HG03025 (cell line): ENCODE measurements around the gene CDH3.
A peak's percentile ranks its signal among the peaks of the same experiment; 100 is the strongest.
"Not testable (repeated sequence)": the region's sequence is repeated elsewhere in the genome, so short reads cannot be mapped to it uniquely, and the experiment has no call there.

Experiments used
- ATAC-seq: cut with Tn5 transposase; IDR thresholded peaks from one replicate; pipeline ENCODE4 v1.9.1; 2021; ENCODE audit warnings: mild to moderate bottlenecking, moderate library complexity; ENCODE audit not compliant: unreplicated experiment, low FRiP score

Gene CDH3

GRCh38 chr16:68698091-68698490 is 53.0 kb downstream of the CDH3 start:
- no peak for ATAC-seq

- no peak for ATAC-seq
Measured at GRCh38 chr16:68700120-68700519, 55.0 kb downstream of the CDH3 start.

- no peak for ATAC-seq
Measured at GRCh38 chr16:68700831-68701230, 55.7 kb downstream of the CDH3 start.

GRCh38 chr16:68704232-68704867 is 59.2 kb downstream of the CDH3 start:
- ATAC-seq, result no peak

GRCh38 chr16:68707340-68708152 is 62.4 kb downstream of the CDH3 start:
- ATAC-seq, result no peak

GRCh38 chr16:68710211-68710610 is 65.1 kb downstream of the CDH3 start:
- ATAC-seq, result no peak

- ATAC-seq, result no peak
Measured at GRCh38 chr16:68711421-68712139, 66.5 kb downstream of the CDH3 start.

- no peak for ATAC-seq
Measured at GRCh38 chr16:68713361-68713760, 68.3 kb downstream of the CDH3 start.

- ATAC-seq, result no peak
Measured at GRCh38 chr16:68715471-68715870, 70.4 kb downstream of the CDH3 start.

GRCh38 chr16:68716516-68716915 is 71.4 kb downstream of the CDH3 start:
- ATAC-seq, result not testable (repeated sequence)

GRCh38 chr16:68717684-68718083 is 72.6 kb downstream of the CDH3 start:
- ATAC-seq, result no peak

GRCh38 chr16:68718590-68718989 is 73.5 kb downstream of the CDH3 start:
- ATAC-seq, result no peak

- peak; percentile 64 for ATAC-seq
Measured at GRCh38 chr16:68719993-68720489, 74.9 kb downstream of the CDH3 start.

- no peak for ATAC-seq
Measured at GRCh38 chr16:68722119-68723024, 77.3 kb downstream of the CDH3 start.

GRCh38 chr16:68724797-68725196 is 79.7 kb downstream of the CDH3 start:
- no peak for ATAC-seq

GRCh38 chr16:68728523-68728922 is 83.4 kb downstream of the CDH3 start:
- ATAC-seq, result no peak

GRCh38 chr16:68731637-68732036 is 86.5 kb downstream of the CDH3 start:
- ATAC-seq, result no peak

GRCh38 chr16:68732042-68732680 is 87.1 kb downstream of the CDH3 start:
- ATAC-seq, result no peak

GRCh38 chr16:68732741-68733399 is 87.8 kb downstream of the CDH3 start:
- ATAC-seq, result no peak
